HK-2 (cell line): ENCODE measurements around the gene STXBP6.
A peak's percentile ranks its signal among the peaks of the same experiment; 100 is the strongest.

Source experiments
- DNase-seq: peaks from one replicate; pipeline ENCODE4 v3.0.0-alpha.2; 2018; ENCODE audit not compliant: unreplicated experiment

Gene STXBP6

GRCh38 chr14:25015761-25016160, 34.2 kb downstream of the STXBP6 start:
- no peak for DNase-seq

DNA sequence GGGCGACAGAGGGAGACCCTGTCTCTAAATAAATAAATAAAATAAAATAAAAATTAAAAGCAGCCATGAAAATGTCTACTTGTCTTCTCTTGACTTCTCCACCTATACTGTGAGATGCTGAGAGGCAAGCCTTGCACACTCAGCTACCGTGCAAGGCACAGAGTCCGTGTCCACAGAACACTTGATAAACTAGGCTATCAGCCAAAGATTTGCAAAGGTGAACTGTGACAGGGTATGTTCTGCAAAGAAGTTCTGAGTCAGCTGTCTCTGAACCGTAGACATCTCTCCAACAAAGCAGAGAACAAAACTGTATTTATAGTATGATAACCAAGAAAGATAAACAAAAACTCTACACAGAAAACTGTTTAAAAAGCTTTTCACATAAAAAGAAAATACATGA, 35.5 kb downstream of the STXBP6 start:
- no peak for DNase-seq

DNA sequence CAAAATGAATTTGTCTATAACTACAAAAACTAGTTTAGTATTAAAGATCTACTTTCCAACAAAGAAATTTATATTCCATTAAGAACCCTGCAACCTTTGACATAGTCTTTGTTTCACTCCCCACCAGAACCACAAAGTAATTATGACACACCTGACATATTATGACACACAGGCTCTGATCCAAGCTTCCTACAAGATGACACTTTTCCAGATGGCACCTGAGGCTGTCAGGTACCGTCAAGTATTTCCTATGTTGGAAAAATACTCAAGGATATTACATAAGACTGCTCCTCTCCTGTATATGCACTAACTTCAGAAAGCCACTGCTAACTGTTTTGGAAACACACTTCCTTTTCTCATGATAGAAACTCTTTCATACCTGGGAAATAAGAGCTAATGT, 38.9 kb downstream of the STXBP6 start:
- no peak for DNase-seq

DNA sequence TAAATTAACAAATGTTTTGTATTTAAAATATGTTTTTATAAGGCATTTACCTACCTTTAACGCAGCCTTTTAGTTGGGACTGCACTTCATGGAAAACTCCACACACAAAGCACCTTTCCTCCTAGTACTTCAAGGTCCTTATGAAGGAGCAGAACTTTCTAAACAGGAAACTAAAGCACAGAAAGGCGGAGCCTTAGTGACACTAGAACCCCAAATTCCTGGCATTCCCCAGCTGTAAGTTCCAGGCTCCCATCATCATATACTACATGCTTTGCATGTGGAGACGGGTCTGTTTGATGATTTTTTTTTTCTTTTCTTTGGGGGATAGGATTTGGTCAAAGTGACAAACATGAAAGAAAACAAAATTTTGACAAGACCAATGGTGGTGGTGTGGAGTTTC, 39.5 kb downstream of the STXBP6 start:
- DNase-seq = no peak

DNA sequence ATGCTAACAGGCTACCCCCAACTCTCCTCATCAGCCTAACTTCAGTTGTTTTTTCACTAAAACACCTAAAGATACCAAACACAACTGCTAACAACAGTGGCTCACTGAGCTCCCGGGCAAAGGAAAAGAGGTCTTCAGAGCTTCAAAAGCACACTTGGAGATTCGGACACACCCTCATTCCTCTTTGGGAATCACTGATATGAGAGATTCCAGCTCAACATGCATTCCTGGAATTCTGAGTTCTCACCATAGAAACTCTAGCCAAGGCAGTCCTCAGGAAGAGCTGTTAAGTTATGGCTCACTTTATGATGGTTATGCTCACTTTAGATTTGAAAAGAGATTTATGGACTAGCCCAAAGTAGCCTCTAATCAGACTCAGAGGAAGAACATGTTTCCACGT, 40.1 kb downstream of the STXBP6 start:
- no peak for DNase-seq

GRCh38 chr14:25007832-25008231, 42.1 kb downstream of the STXBP6 start:
- no peak for DNase-seq

- peak; percentile 2 for DNase-seq
Measured at GRCh38 chr14:25006961-25007795, 42.8 kb downstream of the STXBP6 start.

DNA sequence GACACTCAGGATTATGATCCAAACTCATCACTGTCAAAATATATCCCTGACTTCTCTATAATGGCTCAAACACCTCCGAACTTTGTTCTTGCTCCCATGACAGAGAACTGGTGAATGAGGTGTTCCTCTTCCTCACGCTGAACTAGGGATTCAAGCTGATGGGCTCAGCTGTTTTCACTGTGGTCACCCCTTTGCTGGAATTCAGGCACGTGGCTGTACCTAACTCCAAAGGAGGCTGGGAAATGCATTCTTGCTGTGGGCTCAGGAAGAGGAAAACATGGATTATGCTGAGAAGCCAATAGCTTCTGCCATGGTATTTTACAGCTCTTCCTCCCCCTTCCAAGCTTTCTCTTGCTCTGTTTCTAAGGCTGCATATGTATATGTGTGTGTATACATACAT, 43.9 kb downstream of the STXBP6 start:
- no peak for DNase-seq

- no peak for DNase-seq
Measured at GRCh38 chr14:25004389-25004809, 45.5 kb downstream of the STXBP6 start.

DNA sequence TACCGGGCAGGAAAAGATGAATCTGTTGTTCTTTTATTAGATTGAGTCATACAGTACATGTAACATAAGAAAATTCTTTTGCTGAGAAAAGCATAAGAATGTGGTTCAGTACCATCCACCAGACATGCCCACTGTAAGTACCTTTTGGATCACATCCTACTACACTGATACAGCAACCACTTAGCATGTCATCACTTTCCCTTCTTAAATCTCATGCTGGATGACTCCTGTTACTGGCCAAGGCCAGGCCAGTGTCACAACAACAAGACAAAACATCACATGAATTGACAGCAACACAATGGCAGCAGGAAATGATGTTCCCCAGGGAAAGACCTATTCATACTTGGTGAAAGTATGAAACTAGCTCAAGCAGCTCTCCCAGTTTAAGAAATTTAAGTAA, 46.4 kb downstream of the STXBP6 start:
- no peak for DNase-seq

DNA sequence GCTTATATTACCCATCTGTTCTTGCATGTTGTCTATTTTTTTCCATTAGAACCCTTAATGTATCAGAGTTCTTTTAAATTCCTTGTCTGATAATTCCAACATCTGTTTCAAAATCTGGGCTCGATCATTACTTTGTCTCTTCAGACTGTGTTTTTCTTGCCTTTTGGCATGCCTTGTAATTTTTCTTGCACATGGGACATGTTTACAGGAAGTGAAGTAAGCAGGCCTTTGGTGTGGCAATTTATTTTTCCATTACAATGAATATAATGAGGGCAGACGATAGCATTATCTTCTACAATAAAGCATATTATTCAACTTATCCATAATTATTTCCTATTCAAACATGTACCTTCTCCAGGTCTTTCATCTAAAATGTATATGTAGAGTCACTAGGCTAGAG, 48.3 kb downstream of the STXBP6 start:
- no peak for DNase-seq

- no peak for DNase-seq
Measured at GRCh38 chr14:25001156-25001555, 48.8 kb downstream of the STXBP6 start.

DNA sequence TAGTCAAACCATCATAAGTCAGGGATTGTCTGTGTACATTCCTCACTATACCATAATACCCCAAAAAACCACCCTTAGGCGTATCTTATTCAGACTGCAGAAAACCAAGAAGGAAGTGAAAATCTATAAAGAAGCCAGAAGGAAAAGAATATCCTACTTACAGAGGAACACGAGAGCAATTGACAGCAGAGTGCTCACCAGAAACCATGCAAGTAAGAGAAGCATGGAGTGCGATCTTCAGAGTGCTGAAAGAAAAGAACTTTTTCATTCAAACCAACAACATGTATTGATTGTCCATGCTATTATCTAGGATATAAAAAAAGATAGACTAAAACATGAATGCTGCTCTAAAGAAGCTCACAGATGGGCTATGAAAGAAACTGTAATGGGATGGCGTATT, 50.8 kb downstream of the STXBP6 start:
- no peak for DNase-seq

- DNase-seq = no peak
Measured at GRCh38 chr14:24996930-24997725, 52.8 kb downstream of the STXBP6 start.

DNA sequence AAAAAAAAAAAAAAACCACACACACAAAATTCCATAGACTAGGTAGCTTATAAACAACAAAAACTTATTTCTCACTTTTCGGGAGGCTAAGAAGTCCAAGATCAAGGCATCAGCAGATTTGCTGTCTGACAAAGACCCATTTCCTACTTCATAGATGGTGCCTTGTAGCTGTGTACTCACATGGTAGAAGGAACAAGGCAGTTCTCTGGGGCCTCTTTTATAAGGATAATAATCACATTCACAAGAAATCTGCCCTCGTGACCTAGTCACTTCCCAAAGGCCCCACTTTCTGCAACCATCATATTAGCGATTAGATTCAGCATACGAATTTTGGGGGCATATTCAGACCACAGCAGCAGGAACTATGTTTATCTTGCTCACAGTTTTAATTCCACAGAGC, 54.9 kb downstream of the STXBP6 start:
- DNase-seq = no peak

- no peak for DNase-seq
Measured at GRCh38 chr14:24993631-24994030, 56.3 kb downstream of the STXBP6 start.

DNA sequence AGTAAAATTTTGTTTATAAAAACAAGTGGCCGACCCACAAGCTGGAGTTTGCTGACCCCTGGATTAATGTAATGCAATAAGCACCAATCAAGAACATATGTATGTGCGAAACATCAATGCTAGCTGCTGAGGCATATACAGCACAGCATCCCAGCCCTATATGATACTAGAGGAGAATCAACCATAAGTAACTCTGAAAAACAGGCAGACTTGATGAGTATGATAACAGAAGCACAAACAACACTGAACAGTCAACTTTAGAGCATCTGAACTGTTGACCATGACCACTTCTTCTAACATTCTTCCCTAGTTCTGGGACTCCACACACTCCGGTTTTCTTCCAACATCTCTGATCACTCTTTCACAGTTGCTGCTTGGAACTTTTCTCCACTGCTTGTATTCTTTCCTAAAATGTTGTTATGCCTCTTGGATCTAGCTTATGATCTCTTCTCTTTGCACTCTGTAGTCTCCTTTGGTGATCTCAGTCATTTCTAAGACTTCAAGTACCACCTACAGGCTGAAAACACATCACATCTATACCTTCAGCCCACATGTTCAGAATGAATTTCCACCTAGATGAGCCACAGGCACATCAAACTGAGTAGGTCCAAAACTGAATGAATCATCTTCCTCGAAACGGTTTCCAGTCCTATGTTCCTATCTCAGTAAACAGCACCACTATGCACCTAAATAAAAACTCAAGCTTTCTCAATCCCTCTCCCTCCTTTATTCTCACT, 57.2 kb downstream of the STXBP6 start:
- DNase-seq = no peak

DNA sequence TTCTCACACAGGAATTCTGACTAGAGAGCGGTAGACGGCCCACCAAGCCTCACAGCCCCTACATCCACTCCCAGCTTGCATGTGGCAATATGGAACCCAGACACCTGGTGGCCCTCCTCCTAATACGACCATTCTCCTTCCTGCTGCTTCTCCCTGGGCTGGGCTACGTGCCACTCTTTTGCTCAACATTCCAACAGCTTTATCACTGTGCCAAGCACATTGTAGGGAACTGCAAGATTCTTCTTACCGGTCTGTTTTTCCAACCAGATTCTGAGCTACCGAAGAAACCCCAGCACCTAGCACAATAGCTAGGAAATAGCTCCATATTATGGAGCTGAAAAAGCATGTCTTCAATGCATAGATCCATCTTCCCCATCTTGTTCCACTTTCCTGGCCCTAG, 58.1 kb downstream of the STXBP6 start:
- no peak for DNase-seq

DNA sequence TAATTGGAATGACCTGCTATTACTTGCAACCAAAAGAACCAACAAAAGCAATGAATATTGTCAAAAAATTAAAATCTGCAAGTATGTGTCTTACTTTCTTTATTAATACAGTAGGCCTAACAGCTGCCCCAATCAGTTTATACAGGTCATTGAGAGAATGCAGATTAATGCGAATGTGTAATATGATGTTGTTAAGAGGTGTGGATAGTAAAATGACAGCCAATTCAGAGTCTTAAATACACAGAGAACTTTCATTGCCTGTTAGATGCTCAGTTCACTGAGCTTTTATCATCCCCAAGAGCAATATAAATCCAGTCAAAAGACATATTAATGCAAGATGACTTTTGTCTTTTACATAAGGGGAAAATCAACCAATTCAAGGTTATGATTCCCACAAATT, 58.7 kb downstream of the STXBP6 start:
- DNase-seq = no peak

- no peak for DNase-seq
Measured at GRCh38 chr14:24990773-24991172, 59.2 kb downstream of the STXBP6 start.

GRCh38 chr14:24990050-24990449, 59.9 kb downstream of the STXBP6 start:
- no peak for DNase-seq

DNA sequence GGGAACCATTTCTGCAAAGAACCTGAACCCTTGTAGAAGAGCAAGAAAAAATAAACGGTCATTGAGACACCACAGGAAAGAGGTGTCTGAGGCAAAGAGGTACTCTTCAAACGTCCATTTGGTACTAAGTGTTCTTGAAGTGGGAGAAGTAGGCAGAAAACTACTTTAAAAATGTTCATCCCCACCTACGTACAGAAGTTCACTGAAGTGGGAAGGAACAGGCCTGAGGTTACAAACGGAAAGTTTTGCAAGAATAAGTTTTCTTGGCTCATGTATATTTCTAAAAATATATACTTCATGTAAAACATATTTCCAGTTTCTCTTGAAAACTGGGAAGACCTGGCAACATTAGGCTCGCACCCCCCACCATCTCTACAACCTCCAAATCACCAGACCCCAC, 61.2 kb downstream of the STXBP6 start:
- DNase-seq = no peak
